Ovary (tissue), 9 donors: ENCODE results near the gene HSD17B11. TPM values are rescaled to one million over a fixed set of nuclear protein-coding genes. Genes with fewer than 3 reads are reported as not detected.
"Not testable (repeated sequence)": the region's sequence is repeated elsewhere in the genome, so short reads cannot be mapped to it uniquely, and the experiment has no call there.

Source experiments
- DNase-seq, 5 donors: peaks; one replicate each; pipeline ENCODE4 v3.0.0-alpha.2; 2019 to 2020
- H3K27ac ChIP-seq, 2 donors: fragments of 200-600 bp; one replicate each; pipeline versions ENCODE4 v1.5.1 to v1.8.0; 2019 to 2022
- H3K27me3 ChIP-seq: fragments of 200-600 bp; one replicate; pipeline ENCODE4 v1.8.0; 2022
- H3K36me3 ChIP-seq: fragments of 200-600 bp; sonication (generic); one replicate; pipeline ENCODE4 v1.5.1; 2019
- H3K4me1 ChIP-seq: one replicate; pipeline ENCODE4 v1.8.1; 2013; ENCODE audit warnings: mild to moderate bottlenecking, moderate library complexity; ENCODE audit not compliant: insufficient read depth
- H3K4me3 ChIP-seq: fragments of 200-600 bp; sonication (generic); one replicate; pipeline ENCODE4 v1.5.1; 2017
- H3K9me3 ChIP-seq, 2 donors: fragments of 200-600 bp in 1 of 2; sonication (generic) in 1 of 2; one replicate each; pipeline versions ENCODE4 v1.5.1 to v1.8.1; 2013 to 2019; ENCODE audit warnings: mild to moderate bottlenecking in 1 of 2, moderate library complexity in 1 of 2
- CTCF ChIP-seq, 3 donors: fragments of 450-650 bp in 2 of 3; fragments of 200-600 bp in 1 of 3; IDR thresholded peaks; one replicate each; pipeline versions ENCODE4 v1.5.1 to v1.8.0; 2016 to 2022; ENCODE audit warnings: antibody characterized with exemption in 3 of 3, mild to moderate bottlenecking in 1 of 3
- EP300 ChIP-seq: sonication (generic); formaldehyde crosslinking; IDR thresholded peaks from one replicate; pipeline ENCODE4 v1.6.1; 2017; ENCODE audit warnings: antibody characterized with exemption
- POLR2A ChIP-seq: fragments of 450-650 bp; IDR thresholded peaks from one replicate; pipeline ENCODE4 v1.6.1; 2017; ENCODE audit warnings: antibody characterized with exemption, mild to moderate bottlenecking, moderate library complexity
- WGBS, 3 donors: extraction: QIAGEN DNeasy Blood & Tissue Kit in 1 of 3; methylation state at CpG; one replicate each; pipeline versions ENCODE4 v1.1.5 to v1.1.7; 2013 to 2017; 5-methylcytosine and 5-hydroxymethylcytosine counted together
- intact Hi-C, 4 donors: fragments of 100-400 bp; cut with DNase I; formaldehyde crosslinking; loops; one replicate each; pipeline versions ENCODE4 v1.11.0 to v1.15.1; 2022 to 2023
- polyA plus RNA-seq, 2 donors: library from polyadenylated mRNA; stranded (reverse); fragments of 200-250 nt in 1 of 2; fragments of 350-450 nt in 1 of 2; fragmentation: Illumina TruSeq in 1 of 2; extraction: RNeasy Lipid Tissue Mini Kit (QIAGEN cat#74804) in 1 of 2; gene quantifications; one replicate each; pipeline ENCODE4 v1.2.3, GENCODE V29; 2013 to 2014
- total RNA-seq, 7 donors: library from RNA; depleted of rRNA in 2 of 7; stranded (reverse); fragments of >200 nt in 2 of 7; fragmentation: NEBNext Ultra II Directional in 3 of 7; extraction: Animal tissue kit (Norgen Biotek cat#: 25700) in 3 of 7; gene quantifications; one replicate each; pipeline versions ENCODE4 v1.1.0 to v1.2.4, GENCODE V29; 2016 to 2023
- donor health status: DM: no; HTN: no; CAD: no; lungs with moderate emphysema.
- donor health status: DM: no; HTN: no; CAD: no.
- donor health status: Bipolar disorder and iron deficiency.
- donor health status: DM: yes; HTN: yes; CAD: no.
- donor health status: DM: no; HTN: no; CAD: no.
- donor health status: DM: yes; HTN: yes; CAD: no.

Gene HSD17B11
- total and polyA plus RNA-seq, 9 donors, result 33.0 to 106 (median 51.7) TPM

- no peak overlapping the region for H3K27ac ChIP-seq
- no peak overlapping the region for H3K4me3 ChIP-seq
- 82 to 90% (median 83%) methylated on average over 7 of the region's 7 CpGs for WGBS, 3 donors
- H3K4me1 ChIP-seq, result no peaks in the 10 kb centered on the region
- H3K9me3 ChIP-seq, result no peaks in the 10 kb centered on the region
- H3K36me3 ChIP-seq, result no peaks in the 10 kb centered on the region
- no peak for DNase-seq
- intact Hi-C loops, result no loop called here
- H3K27me3 ChIP-seq, result no peaks in the 10 kb centered on the region
- TF ChIP-seq POLR2A, result no peak
- TF ChIP-seq CTCF (IDR thresholded peaks at IDR 0.05), result no peak
- TF ChIP-seq EP300, result no peak
Measured at GRCh38 chr4:87305562-87305961, 85.4 kb downstream of the HSD17B11 start.

- H3K36me3 ChIP-seq, result no peaks in the 10 kb centered on the region
- WGBS, 3 donors, result 63 to 72% (median 71%) methylated on average over 10 of the region's 10 CpGs
- no peak for TF ChIP-seq EP300
- no peak for TF ChIP-seq POLR2A
- TF ChIP-seq CTCF (IDR thresholded peaks at IDR 0.05), result no peak
- no peak overlapping the region for H3K4me3 ChIP-seq
- H3K9me3 ChIP-seq, result no peaks in the 10 kb centered on the region
- H3K27ac ChIP-seq, result no peak overlapping the region
- intact Hi-C loops, result no loop called here
- no peaks in the 10 kb centered on the region for H3K4me1 ChIP-seq
- no peak for DNase-seq
- no peaks in the 10 kb centered on the region for H3K27me3 ChIP-seq
Measured at GRCh38 chr4:87304745-87305432, 86.1 kb downstream of the HSD17B11 start.

- 81 to 86% (median 85%) methylated on average over 4 of the region's 4 CpGs for WGBS, 3 donors
- no peak overlapping the region for H3K27ac ChIP-seq
- no peaks in the 10 kb centered on the region for H3K27me3 ChIP-seq
- no peaks in the 10 kb centered on the region for H3K36me3 ChIP-seq
- no peaks in the 10 kb centered on the region for H3K9me3 ChIP-seq
- no peaks in the 10 kb centered on the region for H3K4me1 ChIP-seq
- DNase-seq, result no peak
- H3K4me3 ChIP-seq, result no peak overlapping the region
- no peak for TF ChIP-seq POLR2A
- TF ChIP-seq EP300, result no peak
- TF ChIP-seq CTCF (IDR thresholded peaks at IDR 0.05), result no peak
- intact Hi-C loops, result no loop called here
Measured at GRCh38 chr4:87299898-87300297, 91.1 kb downstream of the HSD17B11 start.

GRCh38 chr4:87298362-87298761 is 92.6 kb downstream of the HSD17B11 start:
- TF ChIP-seq EP300 (no peak), POLR2A (no peak), CTCF (IDR thresholded peaks at IDR 0.05) (no peak)
- 70 to 74% (median 72%) methylated on average over 2 of the region's 2 CpGs for WGBS, 3 donors

GRCh38 chr4:87294911-87295310 is 96.1 kb downstream of the HSD17B11 start:
- H3K4me1 ChIP-seq, intact Hi-C loops, H3K36me3 ChIP-seq, H3K27ac ChIP-seq, H3K9me3 ChIP-seq, H3K27me3 ChIP-seq, H3K4me3 ChIP-seq, DNase-seq: not testable (repeated sequence)
- 92 to 95% (median 93%) methylated on average over 11 of the region's 11 CpGs for WGBS, 3 donors

More at GRCh38 chr4:87298362-87298761, 92.6 kb downstream of the HSD17B11 start:
- Histone ChIP-seq H3K9me3 (no peaks in the 10 kb centered on the region), H3K27me3 (no peaks in the 10 kb centered on the region), H3K27ac (no peak overlapping the region), H3K36me3 (no peaks in the 10 kb centered on the region), H3K4me1 (no peaks in the 10 kb centered on the region), H3K4me3 (no peak overlapping the region)
- intact Hi-C loops, result no loop called here
- DNase-seq, result no peak

- H3K36me3 ChIP-seq, H3K4me3 ChIP-seq, H3K4me1 ChIP-seq, DNase-seq, intact Hi-C loops, H3K27me3 ChIP-seq, H3K9me3 ChIP-seq, H3K27ac ChIP-seq: not testable (repeated sequence)
- WGBS, 3 donors, result 85 to 96% (median 86%) methylated on average over 7 of the region's 7 CpGs
Measured at GRCh38 chr4:87293889-87294288, 97.1 kb downstream of the HSD17B11 start.
